IMR-90 (cell line): Measurements from ENCODE around the gene HIRA.

Experiments used
- CEBPB ChIP-seq: IDR thresholded peaks from 2 replicates; pipeline ENCODE4 v1.6.1; 2012; ENCODE audit warnings: low read depth, low read length, improper control_type of control experiment
- CTCF ChIP-seq: conservative IDR thresholded peaks from 2 replicates; pipeline ENCODE4 v1.5.1; 2012; ENCODE audit warnings: mild to moderate bottlenecking, low read depth, low read length, improper control_type of control experiment
- MXI1 ChIP-seq: IDR thresholded peaks from 2 replicates; pipeline ENCODE4 v1.6.1; 2012; ENCODE audit warnings: low read depth, mild to moderate bottlenecking, low read length, moderate library complexity, borderline replicate concordance
- NFE2L2 ChIP-seq: fragments of 150-350 bp; IDR thresholded peaks from 2 replicates; pipeline ENCODE4 v1.6.1; 2016; ENCODE audit warnings: low read depth, mild to moderate bottlenecking, low read length
- POLR2A ChIP-seq: IDR thresholded peaks from 2 replicates; pipeline ENCODE4 v1.6.1; 2012; ENCODE audit warnings: mild to moderate bottlenecking, low read depth, low read length
- RCOR1 ChIP-seq: IDR thresholded peaks from 2 replicates; pipeline ENCODE4 v1.6.1; 2012; ENCODE audit warnings: mild to moderate bottlenecking, low read length, improper control_type of control experiment; ENCODE audit not compliant: insufficient replicate concordance
- RFX5 ChIP-seq: IDR thresholded peaks from 2 replicates; pipeline ENCODE4 v1.8.0; 2012; ENCODE audit warnings: low read depth, mild to moderate bottlenecking, low read length, moderate library complexity
- SMC3 ChIP-seq: fragments of 150-350 bp; IDR thresholded peaks from 2 replicates; pipeline ENCODE4 v1.6.1; 2016; ENCODE audit warnings: low read depth, mild to moderate bottlenecking, antibody characterized with exemption, low read length, moderate library complexity

GRCh38 chr22:19360300-19360792, 71.2 kb downstream of the HIRA start:
- TF ChIP-seq CTCF (no peak), SMC3 (no peak), RFX5 (no peak), NFE2L2 (no peak), CEBPB (no peak), MXI1 (no peak), POLR2A (no peak), RCOR1 (no peak)
